Gastrocnemius medialis (tissue), 4 donors: ENCODE data around the gene KRT12.

Experiments
- POLR2A ChIP-seq, 2 donors: fragments of 450-650 bp; IDR thresholded peaks; one replicate each; pipeline ENCODE4 v1.6.1; 2017; ENCODE audit warnings: antibody characterized with exemption in 2 of 2, mild to moderate bottlenecking in 2 of 2, moderate library complexity in 2 of 2
- TF ChIP-seq, protein P1 (sequence below), 5 experiments: fragments of 450-650 bp in 3 of 5; fragments of 200-600 bp in 2 of 5; sonication (generic) in 2 of 5; IDR thresholded peaks in 4 of 5; conservative IDR thresholded peaks in 1 of 5; 1 replicate in 4 of 5; 2 replicates in 1 of 5; pipeline ENCODE4 v1.5.1; 2016 to 2019; ENCODE audit warnings: antibody characterized with exemption in 5 of 5, mild to moderate bottlenecking in 3 of 5, moderate library complexity in 3 of 5

DNA sequence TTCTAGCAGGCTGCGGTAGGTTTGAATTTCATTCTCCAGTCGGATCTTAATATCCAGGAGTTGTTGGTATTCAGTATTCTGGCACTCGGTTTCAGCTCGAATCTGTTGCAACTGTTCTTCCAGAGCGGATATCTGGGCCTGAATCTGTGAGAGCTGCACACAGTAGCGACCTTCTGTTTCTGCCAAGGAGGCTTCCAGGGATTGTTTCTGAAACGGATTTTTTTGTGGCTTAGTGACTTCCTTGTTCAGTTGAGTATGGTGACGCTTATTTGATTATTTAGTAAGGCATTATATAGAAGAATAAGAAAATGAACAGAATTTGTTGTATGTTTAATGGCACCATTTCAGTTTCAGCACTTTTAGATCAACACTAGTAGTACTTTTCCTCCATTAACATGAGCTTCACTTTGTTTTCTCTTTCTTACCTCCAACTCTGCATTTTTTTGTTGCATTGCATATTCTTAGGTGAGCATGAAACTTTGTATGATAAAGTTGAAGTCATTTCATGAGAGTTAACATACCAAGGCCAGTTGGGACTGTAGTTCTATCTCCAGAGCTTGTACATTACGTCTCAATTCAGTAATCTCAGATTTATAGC lies 47.4 kb downstream of the KRT12 start:
- TF ChIP-seq, protein P1, sequence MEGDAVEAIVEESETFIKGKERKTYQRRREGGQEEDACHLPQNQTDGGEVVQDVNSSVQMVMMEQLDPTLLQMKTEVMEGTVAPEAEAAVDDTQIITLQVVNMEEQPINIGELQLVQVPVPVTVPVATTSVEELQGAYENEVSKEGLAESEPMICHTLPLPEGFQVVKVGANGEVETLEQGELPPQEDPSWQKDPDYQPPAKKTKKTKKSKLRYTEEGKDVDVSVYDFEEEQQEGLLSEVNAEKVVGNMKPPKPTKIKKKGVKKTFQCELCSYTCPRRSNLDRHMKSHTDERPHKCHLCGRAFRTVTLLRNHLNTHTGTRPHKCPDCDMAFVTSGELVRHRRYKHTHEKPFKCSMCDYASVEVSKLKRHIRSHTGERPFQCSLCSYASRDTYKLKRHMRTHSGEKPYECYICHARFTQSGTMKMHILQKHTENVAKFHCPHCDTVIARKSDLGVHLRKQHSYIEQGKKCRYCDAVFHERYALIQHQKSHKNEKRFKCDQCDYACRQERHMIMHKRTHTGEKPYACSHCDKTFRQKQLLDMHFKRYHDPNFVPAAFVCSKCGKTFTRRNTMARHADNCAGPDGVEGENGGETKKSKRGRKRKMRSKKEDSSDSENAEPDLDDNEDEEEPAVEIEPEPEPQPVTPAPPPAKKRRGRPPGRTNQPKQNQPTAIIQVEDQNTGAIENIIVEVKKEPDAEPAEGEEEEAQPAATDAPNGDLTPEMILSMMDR (IDR thresholded peaks at IDR 0.05 in 4 of 5, conservative IDR thresholded peaks at IDR 0.05 in 1 of 5), result no peak
- no peak for TF ChIP-seq POLR2A (IDR thresholded peaks at IDR 0.05)
